Activated CD8-positive, alpha-beta T cell treated with anti-CD3 and anti-CD28 coated beads, Interleukin-2, amount 10 ng/mL, durations not matched to agents 7 days and 5 days (primary cell): ENCODE results near the gene EPHA6. TPM values are rescaled to one million over a fixed set of nuclear protein-coding genes. Genes with fewer than 3 reads are reported as not detected.

ENCODE experiments used
- ATAC-seq: fragments of 150-1000 bp; cut with Tn5 transposase; one replicate; pipeline ENCODE4 v1.10.0; 2021; ENCODE audit warnings: moderate library complexity
- CTCF ChIA-PET: fragments of 350-600 bp; sonication (Branson Sonifier 250); formaldehyde crosslinking; loops from one replicate; lab custom pipeline; 2021; ENCODE audit warnings: antibody characterized with exemption; lab: Charles Lee
- POLR2A ChIA-PET: fragments of 350-600 bp; sonication (Branson Sonifier 250); formaldehyde crosslinking; loops from one replicate; lab custom pipeline; 2021; ENCODE audit warnings: antibody characterized with exemption; lab: Charles Lee
- DNase-seq: peaks from one replicate; pipeline ENCODE4 v3.0.0-alpha.2; 2020
- H3K27ac Mint-ChIP-seq: one replicate; pipeline ENCODE4 v1.8.0; 2021; ENCODE audit warnings: mild to moderate bottlenecking, mixed read lengths
- H3K27me3 Mint-ChIP-seq: one replicate; pipeline ENCODE4 v1.8.0; 2021; ENCODE audit warnings: low read depth, mixed read lengths
- H3K36me3 Mint-ChIP-seq: one replicate; pipeline ENCODE4 v1.8.0; 2021; ENCODE audit warnings: low read depth, mixed read lengths
- H3K4me1 Mint-ChIP-seq: one replicate; pipeline ENCODE4 v1.8.0; 2021; ENCODE audit warnings: low read depth, mixed read lengths
- H3K4me3 Mint-ChIP-seq: one replicate; pipeline ENCODE4 v1.8.0; 2021; ENCODE audit warnings: mild to moderate bottlenecking, mixed read lengths
- H3K9me3 Mint-ChIP-seq: one replicate; pipeline ENCODE4 v1.8.0; 2022; ENCODE audit warnings: mixed read lengths; ENCODE audit not compliant: insufficient read depth
- total RNA-seq, 2 experiments: library from RNA; stranded (reverse); gene quantifications; one replicate each; pipeline ENCODE4 v1.2.3, GENCODE V29; 2021

Gene EPHA6
- total RNA-seq, 2 experiments from 2014 or later, result not detected

- no peak overlapping the region for H3K27ac Mint-ChIP-seq
- H3K27me3 Mint-ChIP-seq, result no peaks in the 10 kb centered on the region
- no peaks in the 10 kb centered on the region for H3K9me3 Mint-ChIP-seq
- no peak overlapping the region for H3K4me3 Mint-ChIP-seq
- ATAC-seq (no peak), DNase-seq (no peak)
- H3K4me1 Mint-ChIP-seq, result no peaks in the 10 kb centered on the region
- ChIA-PET POLR2A (no interaction called here), CTCF (no interaction called here)
- no peaks in the 10 kb centered on the region for H3K36me3 Mint-ChIP-seq
Observed at GRCh38 chr3:97353176-97353575, 538.8 kb downstream of the EPHA6 start.

GRCh38 chr3:97359977-97360376 lies 545.6 kb downstream of the EPHA6 start:
- Mint-ChIP-seq H3K9me3 (no peaks in the 10 kb centered on the region), H3K4me3 (no peak overlapping the region), H3K27ac (no peak overlapping the region), H3K4me1 (no peaks in the 10 kb centered on the region), H3K27me3 (no peaks in the 10 kb centered on the region), H3K36me3 (no peaks in the 10 kb centered on the region)
- ATAC-seq, result no peak
- ChIA-PET POLR2A (no interaction called here), CTCF (no interaction called here)
- no peak for DNase-seq

DNA sequence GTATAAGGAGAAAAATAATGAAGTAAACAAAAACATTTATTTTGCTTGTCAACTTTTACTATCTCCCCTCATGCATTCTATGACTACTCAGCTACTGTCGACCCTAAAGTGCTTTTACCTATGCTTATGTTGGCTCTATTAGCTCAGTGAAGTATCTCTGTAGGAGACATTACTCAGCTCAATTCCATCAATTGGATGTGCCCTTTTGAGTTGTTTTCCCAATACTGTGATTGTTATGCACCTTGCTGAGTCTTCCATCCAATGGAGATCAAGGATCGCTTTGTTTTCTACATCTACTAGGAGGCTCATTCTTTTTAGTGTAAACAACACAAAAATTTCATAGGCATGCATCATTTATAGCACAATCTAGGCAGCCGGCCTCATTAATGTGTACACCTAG lies 546.4 kb downstream of the EPHA6 start:
- H3K27me3 Mint-ChIP-seq, result no peaks in the 10 kb centered on the region
- DNase-seq (no peak), ATAC-seq (no peak)
- ChIA-PET POLR2A (no interaction called here), CTCF (no interaction called here)
- no peak overlapping the region for H3K4me3 Mint-ChIP-seq
- H3K9me3 Mint-ChIP-seq, result no peaks in the 10 kb centered on the region
- H3K27ac Mint-ChIP-seq, result no peak overlapping the region
- no peaks in the 10 kb centered on the region for H3K4me1 Mint-ChIP-seq
- H3K36me3 Mint-ChIP-seq, result no peaks in the 10 kb centered on the region

GRCh38 chr3:97384583-97384982 lies 570.2 kb downstream of the EPHA6 start:
- CTCF ChIA-PET, result no interaction called here
- Mint-ChIP-seq H3K27me3 (no peaks in the 10 kb centered on the region), H3K4me1 (no peaks in the 10 kb centered on the region), H3K27ac (no peak overlapping the region), H3K4me3 (no peak overlapping the region), H3K36me3 (no peaks in the 10 kb centered on the region), H3K9me3 (no peaks in the 10 kb centered on the region)
- POLR2A ChIA-PET, result no interaction called here
- DNase-seq (no peak), ATAC-seq (no peak)

GRCh38 chr3:97388774-97389173 lies 574.4 kb downstream of the EPHA6 start:
- POLR2A ChIA-PET, result no interaction called here
- H3K4me1 Mint-ChIP-seq, result no peaks in the 10 kb centered on the region

DNA sequence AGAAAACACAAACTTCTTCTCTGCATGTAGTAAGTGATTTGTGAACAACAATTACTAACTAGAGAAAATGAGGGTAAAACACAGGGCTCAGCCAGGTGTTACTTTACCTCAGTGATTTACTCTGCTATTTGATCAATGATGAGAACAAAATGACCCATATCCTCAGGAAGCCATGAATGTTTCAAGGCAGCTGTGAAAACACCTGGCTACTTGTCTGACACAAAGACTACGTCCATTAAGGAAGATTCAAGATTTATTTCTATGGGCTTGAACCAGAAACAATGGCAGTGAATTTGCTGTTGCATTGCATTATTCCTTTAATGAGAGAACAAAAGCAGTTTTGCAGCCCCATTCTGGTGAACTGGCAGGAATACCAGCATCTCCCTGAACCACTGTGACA lies 575.5 kb downstream of the EPHA6 start:
- no peaks in the 10 kb centered on the region for H3K4me1 Mint-ChIP-seq
- ChIA-PET CTCF (no interaction called here), POLR2A (no interaction called here)
- DNase-seq (no peak), ATAC-seq (no peak)
- H3K9me3 Mint-ChIP-seq, result no peaks in the 10 kb centered on the region
- no peak overlapping the region for H3K4me3 Mint-ChIP-seq
- H3K27ac Mint-ChIP-seq, result no peak overlapping the region
- no peaks in the 10 kb centered on the region for H3K27me3 Mint-ChIP-seq
- H3K36me3 Mint-ChIP-seq, result no peaks in the 10 kb centered on the region

More at GRCh38 chr3:97388774-97389173, 574.4 kb downstream of the EPHA6 start:
- Mint-ChIP-seq H3K9me3 (no peaks in the 10 kb centered on the region), H3K27ac (no peak overlapping the region), H3K27me3 (no peaks in the 10 kb centered on the region), H3K36me3 (no peaks in the 10 kb centered on the region), H3K4me3 (no peak overlapping the region)
- ATAC-seq (no peak), DNase-seq (no peak)
- CTCF ChIA-PET, result no interaction called here

DNA sequence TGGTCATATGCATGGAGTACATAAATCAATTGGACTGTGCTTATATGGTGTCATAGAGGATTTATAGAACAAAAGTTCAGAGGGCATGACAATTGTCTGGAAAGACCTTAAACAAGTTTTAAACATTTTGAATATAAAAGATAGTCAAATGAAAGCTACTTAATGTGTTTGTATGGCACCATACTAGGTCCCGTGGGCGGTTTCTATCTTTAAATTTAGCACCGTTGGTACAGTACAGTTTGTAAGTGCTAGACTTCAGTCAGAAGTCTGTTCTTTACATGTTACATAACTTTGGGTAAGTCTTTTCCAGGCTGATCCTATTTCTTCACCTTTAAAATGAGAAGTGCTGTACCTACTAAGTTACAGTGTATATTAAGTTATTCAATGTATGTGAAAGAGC lies 576.8 kb downstream of the EPHA6 start:
- ATAC-seq, result no peak
- Mint-ChIP-seq H3K4me1 (no peaks in the 10 kb centered on the region), H3K4me3 (no peak overlapping the region), H3K9me3 (no peaks in the 10 kb centered on the region), H3K36me3 (no peaks in the 10 kb centered on the region), H3K27me3 (no peaks in the 10 kb centered on the region), H3K27ac (no peak overlapping the region)
- no peak for DNase-seq
- POLR2A ChIA-PET, result no interaction called here
- CTCF ChIA-PET, result no interaction called here

- Mint-ChIP-seq H3K27ac (no peak overlapping the region), H3K4me3 (no peak overlapping the region), H3K9me3 (no peaks in the 10 kb centered on the region), H3K27me3 (no peaks in the 10 kb centered on the region), H3K36me3 (no peaks in the 10 kb centered on the region), H3K4me1 (no peaks in the 10 kb centered on the region)
- DNase-seq (no peak), ATAC-seq (no peak)
- ChIA-PET POLR2A (no interaction called here), CTCF (no interaction called here)
Observed at GRCh38 chr3:97409612-97410011, 595.2 kb downstream of the EPHA6 start.

GRCh38 chr3:97421565-97421964 lies 607.2 kb downstream of the EPHA6 start:
- H3K36me3 Mint-ChIP-seq, result no peaks in the 10 kb centered on the region
- no peak overlapping the region for H3K27ac Mint-ChIP-seq
- no peak overlapping the region for H3K4me3 Mint-ChIP-seq
- peaks cover 5% of the 10 kb centered on the region for H3K9me3 Mint-ChIP-seq
- H3K27me3 Mint-ChIP-seq, result no peaks in the 10 kb centered on the region
- DNase-seq, result no peak
- ChIA-PET CTCF (interaction anchor here (0.6 kb wide), 1 partner anchor 892 kb away, joined by 3 read pairs; no protein-coding TSS in a partner anchor), POLR2A (no interaction called here)
- no peaks in the 10 kb centered on the region for H3K4me1 Mint-ChIP-seq
- no peak for ATAC-seq

DNA sequence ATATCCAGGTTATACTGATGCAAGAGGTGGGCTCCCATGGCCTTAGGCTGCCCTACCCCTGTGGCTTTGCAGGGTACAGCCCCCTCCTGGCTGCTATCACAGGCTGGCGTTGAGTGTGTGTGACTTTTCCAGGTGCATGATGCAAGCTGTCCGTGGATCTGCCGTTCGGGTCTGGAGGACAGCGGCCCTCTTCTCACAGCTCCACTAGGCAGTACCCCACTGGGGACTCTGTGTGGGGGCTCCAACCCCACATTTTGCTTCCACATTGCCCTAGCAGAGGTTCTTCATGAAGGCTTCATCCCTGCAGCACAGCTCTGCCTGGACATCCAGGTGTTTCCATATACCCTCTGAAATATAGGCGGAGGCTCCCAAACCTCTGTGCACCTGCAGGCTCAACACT lies 610.6 kb downstream of the EPHA6 start:
- ChIA-PET POLR2A (no interaction called here), CTCF (no interaction called here)
- Mint-ChIP-seq H3K4me3 (no peak overlapping the region), H3K4me1 (no peaks in the 10 kb centered on the region), H3K27me3 (no peaks in the 10 kb centered on the region), H3K27ac (no peak overlapping the region), H3K9me3 (peaks cover 4% of the 10 kb centered on the region), H3K36me3 (no peaks in the 10 kb centered on the region)
- ATAC-seq (no peak), DNase-seq (no peak)

DNA sequence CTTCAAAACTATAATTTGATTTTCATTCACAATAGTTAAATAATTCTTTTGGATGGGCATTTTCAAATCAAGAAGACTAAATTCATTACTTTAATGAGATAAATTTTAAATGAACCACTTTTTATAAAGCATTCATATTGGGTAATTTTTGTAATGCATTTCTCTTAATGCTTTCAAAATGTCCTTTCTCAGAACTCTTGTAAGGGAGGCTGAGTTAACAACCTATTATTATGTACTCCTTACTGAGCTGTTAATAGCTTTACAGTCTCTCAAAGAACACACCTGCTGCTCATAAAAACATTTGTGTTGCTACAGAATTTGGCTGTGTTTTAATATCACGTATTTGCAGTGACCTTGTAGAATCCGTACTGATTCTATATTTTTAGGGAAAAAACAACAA lies 616.2 kb downstream of the EPHA6 start:
- Mint-ChIP-seq H3K27ac (no peak overlapping the region), H3K4me1 (no peaks in the 10 kb centered on the region), H3K4me3 (no peak overlapping the region), H3K36me3 (no peaks in the 10 kb centered on the region), H3K27me3 (no peaks in the 10 kb centered on the region), H3K9me3 (peaks cover 4% of the 10 kb centered on the region)
- ChIA-PET CTCF (no interaction called here), POLR2A (no interaction called here)
- no peak for ATAC-seq
- DNase-seq, result no peak

DNA sequence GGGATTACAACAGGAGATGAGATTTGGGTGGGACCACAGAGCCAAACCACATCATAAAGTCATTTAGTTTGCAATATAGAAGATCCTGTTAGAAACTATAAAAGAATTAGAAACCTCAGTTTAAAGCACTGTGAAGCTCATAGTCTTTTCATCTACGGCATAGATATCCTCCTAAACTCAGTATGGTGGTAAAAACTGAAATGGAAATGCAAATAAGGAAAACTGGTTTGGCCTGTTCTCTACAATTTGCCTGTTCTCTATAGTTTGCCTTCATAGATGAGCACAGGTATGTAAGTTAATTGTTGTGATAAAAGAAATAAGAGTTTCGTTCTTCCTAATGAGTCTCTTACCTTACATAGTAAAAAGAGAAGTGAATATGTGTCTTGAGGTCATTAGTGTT lies 618.5 kb downstream of the EPHA6 start:
- Mint-ChIP-seq H3K9me3 (no peaks in the 10 kb centered on the region), H3K4me3 (no peak overlapping the region), H3K27me3 (no peaks in the 10 kb centered on the region)

DNA sequence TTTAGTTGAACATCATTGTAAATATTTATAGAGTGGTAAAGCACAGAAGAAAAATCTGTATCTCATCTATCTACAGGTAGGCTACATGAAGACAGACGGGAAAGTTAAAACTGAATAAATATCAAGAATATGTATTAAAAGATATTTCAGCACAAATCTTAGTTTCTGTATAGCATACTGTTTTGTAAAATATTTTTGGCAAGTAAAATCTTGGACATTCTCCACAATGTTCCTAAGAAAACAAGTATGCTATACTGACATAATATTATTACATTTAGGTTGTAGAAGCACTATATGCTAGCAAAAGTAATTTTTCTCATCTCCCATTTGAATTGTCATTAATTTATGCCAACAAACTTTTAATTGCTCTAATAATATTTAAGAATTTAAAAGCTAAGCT lies 623.7 kb downstream of the EPHA6 start:
- ATAC-seq (no peak), DNase-seq (no peak)
- CTCF ChIA-PET, result no interaction called here
- Mint-ChIP-seq H3K27me3 (no peaks in the 10 kb centered on the region), H3K4me1 (no peaks in the 10 kb centered on the region), H3K4me3 (no peak overlapping the region), H3K27ac (no peak overlapping the region), H3K36me3 (no peaks in the 10 kb centered on the region), H3K9me3 (no peaks in the 10 kb centered on the region)
- POLR2A ChIA-PET, result no interaction called here

More for the DNA sequence above, 618.5 kb downstream of the EPHA6 start:
- no peaks in the 10 kb centered on the region for H3K36me3 Mint-ChIP-seq
- DNase-seq, result no peak
- POLR2A ChIA-PET, result no interaction called here
- CTCF ChIA-PET, result no interaction called here
- ATAC-seq, result no peak
- no peaks in the 10 kb centered on the region for H3K4me1 Mint-ChIP-seq
- H3K27ac Mint-ChIP-seq, result no peak overlapping the region
